HCT116 (cell line): ENCODE results near the gene RALGPS1. TPM values are rescaled to one million over a fixed set of nuclear protein-coding genes. Genes with fewer than 3 reads are reported as not detected.

Source experiments
- ATAC-seq: fragments of 200-7000 bp; cut with Tn5 transposase; 2 replicates; pipeline ENCODE4 v1.9.1; 2020; ENCODE audit warnings: mild to moderate bottlenecking, moderate library complexity
- BruUV-seq: library from RNA; stranded (reverse); fragments of 400-500 nt; replicated peaks from 2 replicates; lab custom pipeline; 2021; lab: Mats Ljungman, UMichigan
- CTCF ChIA-PET: fragments of 300-600 bp; sonication (Branson Sonifier 250); formaldehyde crosslinking; loops from one replicate; lab custom pipeline; 2021; ENCODE audit warnings: antibody characterized with exemption; lab: Charles Lee
- POLR2A ChIA-PET: fragments of 300-600, 350-600 bp; sonication (Branson Sonifier 250); formaldehyde crosslinking; loops from one replicate; lab custom pipeline; 2021; ENCODE audit warnings: antibody characterized with exemption; lab: Charles Lee
- RAD21 ChIA-PET, 2 experiments: fragments of 300-600 bp; sonication (Branson Sonifier 250); formaldehyde crosslinking; loops; one replicate each; lab custom pipeline; 2023; ENCODE audit warnings: low total read pairs in 2 of 2; ENCODE audit not compliant: uncharacterized antibody in 2 of 2, unreplicated experiment in 2 of 2, low non-redundant PET in 1 of 2; lab: Charles Lee
- DNase-seq: peaks from one replicate; pipeline ENCODE4 v3.0.0-alpha.2; 2010; ENCODE audit warnings: low read depth, low spot score
- H2AFZ ChIP-seq: fragments of 200-600 bp; shearing (Covaris generic), sonication (generic); 2 replicates; pipeline ENCODE4 v1.6.1; 2017; ENCODE audit warnings: low read depth, mixed run types, mixed read lengths, antibody characterized with exemption, low read length; ENCODE audit not compliant: poor library complexity, severe bottlenecking
- H3K27ac ChIP-seq: 2 replicates; pipeline ENCODE4 v1.5.1; 2012; ENCODE audit warnings: low read depth, low read length
- H3K27me3 ChIP-seq: fragments of 200-600 bp; sonication (generic); 2 replicates; pipeline ENCODE4 v1.6.1; 2016; ENCODE audit warnings: mixed run types, low read length, mixed read lengths; ENCODE audit not compliant: insufficient read depth
- H3K36me3 ChIP-seq, 2 experiments: fragments of 200-500 bp in 1 of 2; fragments of 200-600 bp in 1 of 2; sonication (Bioruptor generic) in 1 of 2; sonication (generic) in 1 of 2; 2 replicates each; pipeline versions ENCODE4 v1.5.1 to v1.6.1; 2014 to 2016; ENCODE audit warnings: low read length in 2 of 2, inconsistent platforms in 1 of 2, mixed read lengths in 1 of 2, mixed run types in 1 of 2; ENCODE audit not compliant: insufficient read depth in 2 of 2, control insufficient read depth in 1 of 2
- H3K4me1 ChIP-seq, 2 experiments: fragments of 200-600 bp in 1 of 2; sonication (generic) in 1 of 2; 2 replicates each; pipeline versions ENCODE4 v1.5.1 to v1.6.1; 2012 to 2017; ENCODE audit warnings: low read length in 2 of 2, inconsistent platforms in 1 of 2, mild to moderate bottlenecking in 1 of 2, mixed read lengths in 1 of 2, mixed run types in 1 of 2, moderate library complexity in 1 of 2; ENCODE audit not compliant: insufficient read depth in 2 of 2, control insufficient read depth in 1 of 2
- H3K4me2 ChIP-seq: fragments of 200-600 bp; sonication (generic); 2 replicates; pipeline ENCODE4 v1.6.1; 2017; ENCODE audit warnings: mixed run types, low read length, mixed read lengths
- H3K4me3 ChIP-seq, 2 experiments: fragments of 200-600 bp in 1 of 2; sonication (generic) in 1 of 2; replicated peaks in 1 of 2; 2 replicates each; pipeline ENCODE4 v1.5.1; 2011 to 2016; ENCODE audit warnings: low read length in 2 of 2, control low read depth in 1 of 2, low read depth in 1 of 2, mild to moderate bottlenecking in 1 of 2, mixed read lengths in 1 of 2, mixed run types in 1 of 2
- H3K79me2 ChIP-seq: fragments of 200-600 bp; sonication (generic); 2 replicates; pipeline ENCODE4 v1.6.1; 2017; ENCODE audit warnings: mild to moderate bottlenecking, mixed run types, low read length, moderate library complexity, mixed read lengths; ENCODE audit not compliant: insufficient read depth
- H3K9ac ChIP-seq: fragments of 200-600 bp; sonication (generic); 2 replicates; pipeline ENCODE4 v1.6.1; 2016; ENCODE audit warnings: low read length, mixed read lengths
- H3K9me2 ChIP-seq: fragments of 200-600 bp; sonication (generic), shearing (Covaris generic); 2 replicates; pipeline ENCODE4 v1.6.1; 2017; ENCODE audit warnings: mixed run types, mild to moderate bottlenecking, moderate library complexity; ENCODE audit not compliant: insufficient read depth
- H3K9me3 ChIP-seq, 2 experiments: fragments of 200-500 bp in 1 of 2; fragments of 200-600 bp in 1 of 2; sonication (Bioruptor generic) in 1 of 2; sonication (generic) in 1 of 2; 2 replicates each; pipeline ENCODE4 v1.6.1; 2014 to 2017; ENCODE audit warnings: low read length in 2 of 2, mixed read lengths in 2 of 2, inconsistent platforms in 1 of 2, low read depth in 1 of 2, mild to moderate bottlenecking in 1 of 2, mixed run types in 1 of 2, moderate library complexity in 1 of 2; ENCODE audit not compliant: control insufficient read depth in 1 of 2, insufficient read depth in 1 of 2
- H4K20me1 ChIP-seq: fragments of 200-600 bp; sonication (generic), shearing (Covaris generic); 2 replicates; pipeline ENCODE4 v1.6.1; 2017; ENCODE audit warnings: mixed run types, mild to moderate bottlenecking, moderate library complexity; ENCODE audit not compliant: insufficient read depth
- CBX3 ChIP-seq: IDR thresholded peaks from 2 replicates; pipeline ENCODE4 v1.6.1; 2012; ENCODE audit warnings: low read depth
- EGR1 ChIP-seq: IDR thresholded peaks from 2 replicates; pipeline ENCODE4 v1.6.1; 2012; ENCODE audit warnings: low read depth
- ELF1 ChIP-seq: IDR thresholded peaks from 2 replicates; pipeline ENCODE4 v1.6.1; 2012; ENCODE audit warnings: low read depth, borderline replicate concordance
- EZH2 ChIP-seq: fragments of 200-600 bp; sonication (generic); IDR thresholded peaks from 2 replicates; pipeline ENCODE4 v1.6.1; 2017; ENCODE audit warnings: antibody characterized with exemption, mixed run types
- EZH2phosphoT487 ChIP-seq: fragments of 200-600 bp; IDR thresholded peaks from 2 replicates; pipeline ENCODE4 v1.6.1; 2018; ENCODE audit warnings: antibody characterized with exemption, borderline replicate concordance
- FOSL1 ChIP-seq: IDR thresholded peaks from 2 replicates; pipeline ENCODE4 v1.6.1; 2012; ENCODE audit warnings: low read depth
- JUND ChIP-seq: IDR thresholded peaks from 2 replicates; pipeline ENCODE4 v1.6.1; 2012
- POLR2A ChIP-seq: IDR thresholded peaks from 2 replicates; pipeline ENCODE4 v1.7.0; 2011; ENCODE audit warnings: borderline replicate concordance; ENCODE audit not compliant: insufficient read depth, insufficient read length; ENCODE audit errors: extremely low read depth
- RAD21 ChIP-seq: IDR thresholded peaks from 2 replicates; pipeline ENCODE4 v1.6.1; 2012; ENCODE audit warnings: low read depth, mild to moderate bottlenecking
- SRF ChIP-seq: IDR thresholded peaks from 2 replicates; pipeline ENCODE4 v1.6.1; 2012; ENCODE audit warnings: low read depth
- ZFX ChIP-seq: fragments of 450-650 bp; IDR thresholded peaks from 2 replicates; pipeline ENCODE4 v1.6.1; 2017
- intact Hi-C: fragments of 100-400 bp; cut with micrococcal nuclease; formaldehyde crosslinking; loops from 2 replicates; pipeline ENCODE4 v1.10.0; 2022
- total RNA-seq: library from RNA; stranded (reverse); gene quantifications from one replicate; pipeline ENCODE4 v1.2.1, GENCODE V29; 2021; ENCODE audit not compliant: unreplicated experiment
- TF ChIP-seq, protein P1 (sequence below): IDR thresholded peaks from 2 replicates; pipeline ENCODE4 v1.6.1; 2012
- TF ChIP-seq, protein P2 (sequence below): IDR thresholded peaks from 2 replicates; pipeline ENCODE4 v1.6.1; 2012
- TF ChIP-seq, protein P3 (sequence below): IDR thresholded peaks from 2 replicates; pipeline ENCODE4 v1.6.1; 2011; ENCODE audit warnings: mild to moderate bottlenecking, low read length, moderate library complexity; ENCODE audit not compliant: insufficient replicate concordance; ENCODE audit errors: extremely low read depth
- TF ChIP-seq, protein P4 (sequence below), 3 experiments: fragments of 200-600 bp in 1 of 3; sonication (generic) in 1 of 3; IDR thresholded peaks in 2 of 3; conservative IDR thresholded peaks in 1 of 3; 2 replicates each; pipeline ENCODE4 v1.5.1; 2012 to 2017; ENCODE audit warnings: low read depth in 2 of 3, low read length in 2 of 3, antibody characterized with exemption in 1 of 3, borderline replicate concordance in 1 of 3, control low read depth in 1 of 3, mild to moderate bottlenecking in 1 of 3, mixed read lengths in 1 of 3, mixed run types in 1 of 3, moderate library complexity in 1 of 3; ENCODE audit not compliant: insufficient read depth in 1 of 3
- TF ChIP-seq, protein P5 (sequence below): IDR thresholded peaks from 2 replicates; pipeline ENCODE4 v1.6.1; 2012; ENCODE audit warnings: low read depth

The RALGPS1 gene
- total RNA-seq, 1 experiment from 2014 or later = 7.6 TPM

DNA sequence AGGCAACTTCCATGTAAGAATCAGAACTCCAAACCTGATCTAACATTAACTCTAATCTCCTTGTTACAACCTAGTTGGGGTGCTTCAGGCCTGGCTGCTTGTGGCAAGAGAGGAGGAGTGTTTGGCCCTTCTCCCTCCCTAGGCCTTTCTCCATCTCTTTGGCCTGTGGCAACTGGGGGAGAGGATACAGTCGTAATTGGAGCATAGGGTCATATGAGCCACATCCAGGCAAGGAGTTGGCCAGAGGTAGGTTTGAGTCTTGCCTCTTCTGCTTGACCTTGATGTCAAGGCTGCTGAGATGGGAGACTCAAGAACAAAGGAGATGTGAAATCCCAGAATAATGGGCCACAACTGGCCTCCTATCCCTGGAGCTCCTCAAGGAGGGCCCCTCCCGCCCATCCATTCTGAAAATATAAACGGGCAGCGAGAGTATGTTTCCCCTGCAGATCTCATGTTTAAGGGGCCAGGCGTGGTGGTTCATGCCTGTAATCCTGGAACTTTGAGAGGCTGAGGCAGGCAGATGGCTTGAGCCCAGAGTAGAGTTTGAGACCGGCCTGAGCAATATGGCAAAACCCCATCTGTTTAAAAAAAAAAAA is 267.1 kb downstream of the RALGPS1 start:
- H3K4me2 ChIP-seq = no peak overlapping the region
- no peak overlapping the region for H3K9ac ChIP-seq
- no peaks in the 10 kb centered on the region for H3K36me3 ChIP-seq
- H4K20me1 ChIP-seq = no peaks in the 10 kb centered on the region
- no peaks in the 10 kb centered on the region for H3K27me3 ChIP-seq
- H3K9me2 ChIP-seq = no peaks in the 10 kb centered on the region
- ChIA-PET RAD21 (no interaction called here), POLR2A (no interaction called here), CTCF (no interaction called here)
- H3K9me3 ChIP-seq = no peaks in the 10 kb centered on the region
- no peak for ATAC-seq
- BruUV-seq = no TSS peak
- no peak overlapping the region for H2AFZ ChIP-seq
- H3K79me2 ChIP-seq = no peaks in the 10 kb centered on the region
- H3K27ac ChIP-seq = no peak overlapping the region
- DNase-seq = no peak
- intact Hi-C loops = no loop called here
- TF ChIP-seq RAD21 (no peak), POLR2A (no peak), FOSL1 (no peak), EZH2phosphoT487 (no peak), ZFX (no peak), SRF (no peak), JUND (no peak), ELF1 (no peak), EGR1 (no peak), EZH2 (no peak), CBX3 (no peak)
- TF ChIP-seq, protein P1, sequence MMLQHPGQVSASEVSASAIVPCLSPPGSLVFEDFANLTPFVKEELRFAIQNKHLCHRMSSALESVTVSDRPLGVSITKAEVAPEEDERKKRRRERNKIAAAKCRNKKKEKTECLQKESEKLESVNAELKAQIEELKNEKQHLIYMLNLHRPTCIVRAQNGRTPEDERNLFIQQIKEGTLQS = no peak
- TF ChIP-seq, protein P2, sequence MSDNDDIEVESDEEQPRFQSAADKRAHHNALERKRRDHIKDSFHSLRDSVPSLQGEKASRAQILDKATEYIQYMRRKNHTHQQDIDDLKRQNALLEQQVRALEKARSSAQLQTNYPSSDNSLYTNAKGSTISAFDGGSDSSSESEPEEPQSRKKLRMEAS = no peak
- TF ChIP-seq, protein P3, sequence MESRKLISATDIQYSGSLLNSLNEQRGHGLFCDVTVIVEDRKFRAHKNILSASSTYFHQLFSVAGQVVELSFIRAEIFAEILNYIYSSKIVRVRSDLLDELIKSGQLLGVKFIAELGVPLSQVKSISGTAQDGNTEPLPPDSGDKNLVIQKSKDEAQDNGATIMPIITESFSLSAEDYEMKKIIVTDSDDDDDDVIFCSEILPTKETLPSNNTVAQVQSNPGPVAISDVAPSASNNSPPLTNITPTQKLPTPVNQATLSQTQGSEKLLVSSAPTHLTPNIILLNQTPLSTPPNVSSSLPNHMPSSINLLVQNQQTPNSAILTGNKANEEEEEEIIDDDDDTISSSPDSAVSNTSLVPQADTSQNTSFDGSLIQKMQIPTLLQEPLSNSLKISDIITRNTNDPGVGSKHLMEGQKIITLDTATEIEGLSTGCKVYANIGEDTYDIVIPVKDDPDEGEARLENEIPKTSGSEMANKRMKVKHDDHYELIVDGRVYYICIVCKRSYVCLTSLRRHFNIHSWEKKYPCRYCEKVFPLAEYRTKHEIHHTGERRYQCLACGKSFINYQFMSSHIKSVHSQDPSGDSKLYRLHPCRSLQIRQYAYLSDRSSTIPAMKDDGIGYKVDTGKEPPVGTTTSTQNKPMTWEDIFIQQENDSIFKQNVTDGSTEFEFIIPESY = no peak
- TF ChIP-seq, protein P4, sequence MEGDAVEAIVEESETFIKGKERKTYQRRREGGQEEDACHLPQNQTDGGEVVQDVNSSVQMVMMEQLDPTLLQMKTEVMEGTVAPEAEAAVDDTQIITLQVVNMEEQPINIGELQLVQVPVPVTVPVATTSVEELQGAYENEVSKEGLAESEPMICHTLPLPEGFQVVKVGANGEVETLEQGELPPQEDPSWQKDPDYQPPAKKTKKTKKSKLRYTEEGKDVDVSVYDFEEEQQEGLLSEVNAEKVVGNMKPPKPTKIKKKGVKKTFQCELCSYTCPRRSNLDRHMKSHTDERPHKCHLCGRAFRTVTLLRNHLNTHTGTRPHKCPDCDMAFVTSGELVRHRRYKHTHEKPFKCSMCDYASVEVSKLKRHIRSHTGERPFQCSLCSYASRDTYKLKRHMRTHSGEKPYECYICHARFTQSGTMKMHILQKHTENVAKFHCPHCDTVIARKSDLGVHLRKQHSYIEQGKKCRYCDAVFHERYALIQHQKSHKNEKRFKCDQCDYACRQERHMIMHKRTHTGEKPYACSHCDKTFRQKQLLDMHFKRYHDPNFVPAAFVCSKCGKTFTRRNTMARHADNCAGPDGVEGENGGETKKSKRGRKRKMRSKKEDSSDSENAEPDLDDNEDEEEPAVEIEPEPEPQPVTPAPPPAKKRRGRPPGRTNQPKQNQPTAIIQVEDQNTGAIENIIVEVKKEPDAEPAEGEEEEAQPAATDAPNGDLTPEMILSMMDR (IDR thresholded peaks at IDR 0.05 in 2 of 3, conservative IDR thresholded peaks at IDR 0.05 in 1 of 3; ENCODE audit: borderline replicate concordance in 1 of 3, insufficient read depth in 1 of 3, low read depth in 2 of 3, low read length in 2 of 3) = no peak
- TF ChIP-seq, protein P5, sequence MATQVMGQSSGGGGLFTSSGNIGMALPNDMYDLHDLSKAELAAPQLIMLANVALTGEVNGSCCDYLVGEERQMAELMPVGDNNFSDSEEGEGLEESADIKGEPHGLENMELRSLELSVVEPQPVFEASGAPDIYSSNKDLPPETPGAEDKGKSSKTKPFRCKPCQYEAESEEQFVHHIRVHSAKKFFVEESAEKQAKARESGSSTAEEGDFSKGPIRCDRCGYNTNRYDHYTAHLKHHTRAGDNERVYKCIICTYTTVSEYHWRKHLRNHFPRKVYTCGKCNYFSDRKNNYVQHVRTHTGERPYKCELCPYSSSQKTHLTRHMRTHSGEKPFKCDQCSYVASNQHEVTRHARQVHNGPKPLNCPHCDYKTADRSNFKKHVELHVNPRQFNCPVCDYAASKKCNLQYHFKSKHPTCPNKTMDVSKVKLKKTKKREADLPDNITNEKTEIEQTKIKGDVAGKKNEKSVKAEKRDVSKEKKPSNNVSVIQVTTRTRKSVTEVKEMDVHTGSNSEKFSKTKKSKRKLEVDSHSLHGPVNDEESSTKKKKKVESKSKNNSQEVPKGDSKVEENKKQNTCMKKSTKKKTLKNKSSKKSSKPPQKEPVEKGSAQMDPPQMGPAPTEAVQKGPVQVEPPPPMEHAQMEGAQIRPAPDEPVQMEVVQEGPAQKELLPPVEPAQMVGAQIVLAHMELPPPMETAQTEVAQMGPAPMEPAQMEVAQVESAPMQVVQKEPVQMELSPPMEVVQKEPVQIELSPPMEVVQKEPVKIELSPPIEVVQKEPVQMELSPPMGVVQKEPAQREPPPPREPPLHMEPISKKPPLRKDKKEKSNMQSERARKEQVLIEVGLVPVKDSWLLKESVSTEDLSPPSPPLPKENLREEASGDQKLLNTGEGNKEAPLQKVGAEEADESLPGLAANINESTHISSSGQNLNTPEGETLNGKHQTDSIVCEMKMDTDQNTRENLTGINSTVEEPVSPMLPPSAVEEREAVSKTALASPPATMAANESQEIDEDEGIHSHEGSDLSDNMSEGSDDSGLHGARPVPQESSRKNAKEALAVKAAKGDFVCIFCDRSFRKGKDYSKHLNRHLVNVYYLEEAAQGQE = no peak
- H3K4me1 ChIP-seq = peaks cover 4 to 14% of the 10 kb centered on the region in 2 experiments
- no peak overlapping the region for H3K4me3 ChIP-seq
